SH-SY5Y (cell line): Measurements from ENCODE around the gene ZNF274.

Experiments used
- GATA2 ChIP-seq: IDR thresholded peaks from 2 replicates; pipeline ENCODE4 v1.6.1; 2011; ENCODE audit warnings: mild to moderate bottlenecking, low read depth, low read length
- GATA3 ChIP-seq: IDR thresholded peaks from 2 replicates; pipeline ENCODE4 v1.6.1; 2011; ENCODE audit warnings: low read depth, mild to moderate bottlenecking, low read length, moderate library complexity

- TF ChIP-seq GATA2 (no peak), GATA3 (no peak)
Observed at GRCh38 chr19:58228585-58229254, 45.9 kb downstream of the ZNF274 start, which contains the start of gene ZNF544.
